Keratinocyte (primary cell): ENCODE results near the gene RGCC. TPM values are rescaled to one million over a fixed set of nuclear protein-coding genes. Genes with fewer than 3 reads are reported as not detected.

Source experiments
- DNase-seq: peaks from one replicate; pipeline ENCODE4 v3.0.0-alpha.2; 2011; ENCODE audit warnings: low read depth, missing footprints, low spot score
- FAIRE-seq: peaks from 2 replicates; lab custom pipeline; 2011; peaks lifted over from hg19 to GRCh38; lab: Jason Lieb, UNC
- H2AFZ ChIP-seq: 2 replicates; pipeline ENCODE4 v1.6.0; 2012; ENCODE audit warnings: low read length, control low read depth, inconsistent platforms; ENCODE audit not compliant: control insufficient read depth
- H3K27ac ChIP-seq: 2 replicates; pipeline ENCODE4 v1.5.1; 2011; ENCODE audit warnings: low read length; ENCODE audit not compliant: control insufficient read depth, insufficient read depth
- H3K27me3 ChIP-seq: 3 replicates; pipeline ENCODE4 v1.6.0; 2011; ENCODE audit warnings: low read length; ENCODE audit not compliant: control insufficient read depth, insufficient read depth; ENCODE audit errors: extremely low read depth
- H3K36me3 ChIP-seq, 2 experiments: 2 replicates in 1 of 2; 3 replicates in 1 of 2; pipeline ENCODE4 v1.5.1; 2011; ENCODE audit warnings: low read length in 2 of 2, mild to moderate bottlenecking in 1 of 2; ENCODE audit not compliant: control insufficient read depth in 2 of 2, insufficient read depth in 2 of 2; ENCODE audit errors: extremely low read depth in 1 of 2
- H3K4me1 ChIP-seq: 3 replicates; pipeline ENCODE4 v1.5.1; 2011; ENCODE audit warnings: low read length; ENCODE audit not compliant: control insufficient read depth, insufficient read depth; ENCODE audit errors: extremely low read depth
- H3K4me2 ChIP-seq: 3 replicates; pipeline ENCODE4 v1.6.0; 2011; ENCODE audit warnings: low read depth, low read length; ENCODE audit not compliant: control insufficient read depth, insufficient read depth; ENCODE audit errors: extremely low read depth
- H3K4me3 ChIP-seq, 3 experiments: fragments of 200-600 bp in 1 of 3; sonication (generic) in 1 of 3; 2 replicates in 2 of 3; 3 replicates in 1 of 3; pipeline ENCODE4 v1.5.1; 2011 to 2016; ENCODE audit warnings: low read length in 3 of 3, mild to moderate bottlenecking in 3 of 3, control low read depth in 2 of 3, inconsistent platforms in 1 of 3, low read depth in 1 of 3, mixed read lengths in 1 of 3, mixed run types in 1 of 3, moderate library complexity in 1 of 3; ENCODE audit not compliant: control insufficient read depth in 2 of 3, insufficient read depth in 2 of 3; ENCODE audit errors: extremely low read depth in 1 of 3
- H3K79me2 ChIP-seq: 2 replicates; pipeline ENCODE4 v1.6.0; 2012; ENCODE audit warnings: low read length; ENCODE audit not compliant: control insufficient read depth, insufficient read depth
- H3K9ac ChIP-seq: 3 replicates; pipeline ENCODE4 v1.6.0; 2011; ENCODE audit warnings: low read length; ENCODE audit not compliant: control insufficient read depth, insufficient read depth; ENCODE audit errors: extremely low read depth
- H3K9me1 ChIP-seq: 3 replicates; pipeline ENCODE4 v1.6.0; 2011; ENCODE audit warnings: low read length; ENCODE audit not compliant: control insufficient read depth, insufficient read depth; ENCODE audit errors: extremely low read depth
- H3K9me3 ChIP-seq: 2 replicates; pipeline ENCODE4 v1.5.1; 2012; ENCODE audit warnings: low read depth, low read length; ENCODE audit not compliant: control insufficient read depth
- H4K20me1 ChIP-seq: 3 replicates; pipeline ENCODE4 v1.6.0; 2011; ENCODE audit warnings: low read length; ENCODE audit not compliant: control insufficient read depth, insufficient read depth; ENCODE audit errors: extremely low read depth
- EZH2 ChIP-seq: IDR thresholded peaks from one replicate; pipeline ENCODE4 v1.6.1; 2012; ENCODE audit warnings: inconsistent platforms, mild to moderate bottlenecking, low read length, moderate library complexity
- dilution Hi-C: fragments of 300-500 bp; cut with MboI; formaldehyde crosslinking; loops from one replicate; pipeline ENCODE4 v1.7.0; 2020; ENCODE audit warnings: low sequenced_read_pairs; ENCODE audit not compliant: extremely low pct_ligation_motif_present
- polyA minus RNA-seq, 3 experiments: library from RNA; depleted of rRNA, polyadenylated mRNA; stranded (reverse); fragments of >200 nt; gene quantifications; 1 replicate in 1 of 3; 2 replicates in 1 of 3; 3 replicates in 1 of 3; pipeline ENCODE4 v1.2.3, GENCODE V29; 2011
- polyA plus RNA-seq, 5 experiments: library from polyadenylated mRNA; depleted of rRNA in 3 of 5; stranded (reverse) in 3 of 5; stranded (forward) in 1 of 5; unstranded in 1 of 5; fragments of >200 nt; gene quantifications; 1 replicate in 1 of 5; 2 replicates in 3 of 5; 3 replicates in 1 of 5; pipeline versions ENCODE4 v1.2.1 to v1.2.3, GENCODE V29; 2011 to 2012; ENCODE audit warnings: missing spikeins in 2 of 5, low read depth in 1 of 5, low replicate concordance in 1 of 5
- TF ChIP-seq, protein P1 (sequence below), 3 experiments: IDR thresholded peaks in 1 of 3; conservative IDR thresholded peaks in 1 of 3; optimal IDR thresholded peaks in 1 of 3; 2 replicates in 2 of 3; 3 replicates in 1 of 3; pipeline versions ENCODE3 to v1.5.1; 2011; ENCODE audit warnings: low read length in 3 of 3, mild to moderate bottlenecking in 3 of 3, moderate library complexity in 2 of 3, control low read depth in 1 of 3, inconsistent platforms in 1 of 3; ENCODE audit not compliant: insufficient read depth in 2 of 3; ENCODE audit errors: extremely low read depth in 1 of 3

RGCC gene, protein sequence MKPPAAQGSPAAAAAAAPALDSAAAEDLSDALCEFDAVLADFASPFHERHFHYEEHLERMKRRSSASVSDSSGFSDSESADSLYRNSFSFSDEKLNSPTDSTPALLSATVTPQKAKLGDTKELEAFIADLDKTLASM
- polyA plus RNA-seq: 0.56 to 2.3 TPM (median 1.5 TPM) in 3 replicates
- polyA plus RNA-seq (2011; ENCODE audit: low read depth): 1.4 TPM
- 0.95 and 1.2 TPM in 2 replicates for polyA plus RNA-seq (2011; cell fraction: cytosol; rRNA removed)
- 0.59 and 0.76 TPM in 2 replicates for polyA plus RNA-seq (2011; cell fraction: nucleus; rRNA removed)
- 0.32 and 0.83 TPM in 2 replicates for polyA plus RNA-seq (2012; ENCODE audit: low replicate concordance)
- polyA minus RNA-seq: 0.43 TPM in 1 of 3 replicates, not detected in the others
- polyA minus RNA-seq (2011; cell fraction: cytosol; rRNA and poly(A)+ RNA removed): not detected
- not detected in 2 replicates for polyA minus RNA-seq (2011; cell fraction: nucleus; rRNA and poly(A)+ RNA removed)

DNA sequence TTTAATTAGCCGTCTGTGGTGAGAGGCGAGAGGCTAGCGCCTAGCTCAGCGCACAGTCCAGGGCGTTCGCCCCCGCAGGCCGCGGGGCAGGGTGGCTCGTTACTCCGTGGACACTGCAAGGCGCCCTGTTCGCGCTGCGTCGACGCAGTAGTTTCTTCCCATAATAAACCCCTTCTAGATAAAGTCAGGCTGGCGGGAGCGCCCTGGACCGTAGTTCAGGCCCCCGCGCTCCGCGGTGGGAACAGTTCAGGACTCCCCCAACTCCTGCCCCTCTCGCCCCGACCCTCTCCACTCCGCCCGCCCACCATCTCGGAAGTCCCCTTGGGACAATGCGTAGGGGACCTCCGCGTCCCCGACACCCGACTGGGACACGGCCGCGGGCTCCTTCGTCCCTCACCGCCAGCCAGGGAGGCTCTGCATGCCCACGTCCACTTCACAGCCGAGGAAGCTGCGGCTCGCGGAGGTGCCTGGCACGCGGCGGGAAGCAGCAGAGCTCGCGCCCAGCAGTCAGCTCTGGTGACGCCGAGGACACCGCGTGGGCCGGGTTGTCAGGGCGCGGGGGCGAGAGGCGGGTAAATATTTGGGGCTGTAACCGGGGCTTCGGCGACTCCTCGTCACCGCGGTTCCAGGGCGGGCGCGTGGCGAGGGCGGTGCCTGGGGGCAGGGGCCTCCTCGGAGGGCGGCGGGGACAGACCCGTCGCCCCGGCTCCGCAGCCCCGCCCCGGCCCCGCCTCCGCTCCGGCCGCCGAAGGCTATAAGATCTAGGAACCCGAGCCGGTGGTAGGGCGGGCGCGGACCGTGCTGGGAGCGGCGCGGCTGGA lies at the start of gene RGCC:
TSS of gene RGCC (plus strand) at position 783 of the 821 bp plus-strand sequence. CDS start 158 bp downstream, outside the sequence.
- Histone ChIP-seq H4K20me1 (no peaks in the 10 kb centered on the region), H2AFZ (peak within 1 kb of the TSS; percentile 76), H3K4me1 (peaks cover 24% of the 10 kb centered on the region), H3K4me2 (peak within 1 kb of the TSS; percentile 91), H3K9me1 (no peaks in the 10 kb centered on the region), H3K9me3 (no peaks in the 10 kb centered on the region), H3K9ac (peak within 1 kb of the TSS; percentile 52), H3K79me2 (no peaks in the 10 kb centered on the region), H3K36me3 (no peaks in the 10 kb centered on the region), H3K27me3 (peaks cover 35% of the 10 kb centered on the region), H3K27ac (no peak within 1 kb of the TSS), H3K4me3 (peak within 1 kb of the TSS; percentile 35 to 67 (median 59))
- dilution Hi-C loops: no loop called here
- TF ChIP-seq EZH2: peak; percentile 75
- TF ChIP-seq, protein P1, sequence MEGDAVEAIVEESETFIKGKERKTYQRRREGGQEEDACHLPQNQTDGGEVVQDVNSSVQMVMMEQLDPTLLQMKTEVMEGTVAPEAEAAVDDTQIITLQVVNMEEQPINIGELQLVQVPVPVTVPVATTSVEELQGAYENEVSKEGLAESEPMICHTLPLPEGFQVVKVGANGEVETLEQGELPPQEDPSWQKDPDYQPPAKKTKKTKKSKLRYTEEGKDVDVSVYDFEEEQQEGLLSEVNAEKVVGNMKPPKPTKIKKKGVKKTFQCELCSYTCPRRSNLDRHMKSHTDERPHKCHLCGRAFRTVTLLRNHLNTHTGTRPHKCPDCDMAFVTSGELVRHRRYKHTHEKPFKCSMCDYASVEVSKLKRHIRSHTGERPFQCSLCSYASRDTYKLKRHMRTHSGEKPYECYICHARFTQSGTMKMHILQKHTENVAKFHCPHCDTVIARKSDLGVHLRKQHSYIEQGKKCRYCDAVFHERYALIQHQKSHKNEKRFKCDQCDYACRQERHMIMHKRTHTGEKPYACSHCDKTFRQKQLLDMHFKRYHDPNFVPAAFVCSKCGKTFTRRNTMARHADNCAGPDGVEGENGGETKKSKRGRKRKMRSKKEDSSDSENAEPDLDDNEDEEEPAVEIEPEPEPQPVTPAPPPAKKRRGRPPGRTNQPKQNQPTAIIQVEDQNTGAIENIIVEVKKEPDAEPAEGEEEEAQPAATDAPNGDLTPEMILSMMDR (optimal IDR thresholded peaks at IDR 0.05 in 1 of 3, IDR thresholded peaks at IDR 0.05 in 1 of 3, conservative IDR thresholded peaks at IDR 0.05 in 1 of 3; ENCODE audit: extremely low read depth in 1 of 3, insufficient read depth in 2 of 3, low read length in 3 of 3): no peak
- DNase-seq (no peak), FAIRE-seq (no peak)

DNA sequence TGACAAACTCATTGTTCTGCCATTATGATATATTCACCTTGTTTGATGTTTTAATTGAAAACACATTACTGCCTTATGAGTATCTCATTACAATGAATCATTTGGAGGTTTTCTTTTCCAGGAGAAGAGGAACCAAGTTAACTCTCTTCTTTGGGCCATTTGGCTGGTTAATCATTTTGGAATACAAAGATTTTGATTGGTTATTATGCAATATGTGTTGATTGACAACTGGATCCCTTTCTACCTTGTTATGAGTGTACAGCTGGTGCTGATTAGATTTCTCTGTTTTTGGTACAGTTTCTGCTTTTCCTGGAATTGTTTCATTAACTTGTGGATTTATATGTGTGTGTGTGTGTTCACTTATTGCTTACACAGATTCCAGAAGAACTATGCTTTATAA lies 49.2 kb upstream of the RGCC start:
- dilution Hi-C loops: no loop called here
- H3K36me3 ChIP-seq: no peaks in the 10 kb centered on the region
- TF ChIP-seq, protein P1 (optimal IDR thresholded peaks at IDR 0.05 in 1 of 3, IDR thresholded peaks at IDR 0.05 in 1 of 3, conservative IDR thresholded peaks at IDR 0.05 in 1 of 3; ENCODE audit: extremely low read depth in 1 of 3, insufficient read depth in 2 of 3, low read length in 3 of 3): no peak
- TF ChIP-seq EZH2: no peak
- peak; percentile 13 for FAIRE-seq
- no peak overlapping the region for H3K4me2 ChIP-seq
- H4K20me1 ChIP-seq: no peaks in the 10 kb centered on the region
- no peaks in the 10 kb centered on the region for H3K9me3 ChIP-seq
- H3K9ac ChIP-seq: no peak overlapping the region
- H3K27ac ChIP-seq: no peak overlapping the region
- no peak overlapping the region for H2AFZ ChIP-seq
- peaks cover 4% of the 10 kb centered on the region for H3K4me1 ChIP-seq
- no peaks in the 10 kb centered on the region for H3K9me1 ChIP-seq
- H3K27me3 ChIP-seq: no peaks in the 10 kb centered on the region
- no peaks in the 10 kb centered on the region for H3K79me2 ChIP-seq
- no peak overlapping the region for H3K4me3 ChIP-seq
- no peak for DNase-seq
